B cell (primary cell): Measurements from ENCODE around the gene ANAPC2. TPM values are rescaled to one million over a fixed set of nuclear protein-coding genes. Genes with fewer than 3 reads are reported as not detected.

Experiments
- ATAC-seq: fragments of 200-7000 bp; cut with Tn5 transposase; one replicate; pipeline ENCODE4 v1.10.0; 2021; ENCODE audit warnings: low read depth, mild to moderate bottlenecking, moderate number of reproducible peaks, moderate library complexity
- CTCF ChIA-PET: fragments of 350-600 bp; sonication (Branson Sonifier 250); formaldehyde crosslinking; loops from one replicate; lab custom pipeline; 2021; ENCODE audit warnings: antibody characterized with exemption, inconsistent platforms; lab: Charles Lee
- POLR2A ChIA-PET: fragments of 350-600 bp; sonication (Branson Sonifier 250); formaldehyde crosslinking; loops from one replicate; lab custom pipeline; 2021; ENCODE audit warnings: antibody characterized with exemption; lab: Charles Lee
- DNase-seq: peaks from one replicate; pipeline ENCODE4 v3.0.0; 2013
- H2AFZ ChIP-seq: 2 replicates; pipeline ENCODE4 v1.6.1; 2012; ENCODE audit warnings: mild to moderate bottlenecking, low read depth, low read length; ENCODE audit not compliant: insufficient read depth, poor library complexity, severe bottlenecking
- H3K27ac ChIP-seq, 2 donors: 1 replicate in 1 of 2; 2 replicates in 1 of 2; pipeline ENCODE4 v1.5.1; 2012 to 2013; ENCODE audit warnings: low read length in 2 of 2, mild to moderate bottlenecking in 2 of 2, moderate library complexity in 1 of 2
- H3K27me3 ChIP-seq, 4 experiments: fragments of 200-600 bp in 1 of 4; sonication (generic) in 1 of 4; replicated peaks in 1 of 4; 1 replicate in 2 of 4; 2 replicates in 2 of 4; pipeline versions ENCODE4 v1.6.1 to v1.7.0; 2013 to 2016; ENCODE audit warnings: low read length in 3 of 4, mild to moderate bottlenecking in 2 of 4, mixed read lengths in 1 of 4, moderate library complexity in 1 of 4; ENCODE audit not compliant: insufficient read depth in 4 of 4, control insufficient read depth in 3 of 4; ENCODE audit errors: control extremely low read depth in 1 of 4
- H3K36me3 ChIP-seq, 2 experiments: replicated peaks in 1 of 2; 1 replicate in 1 of 2; 2 replicates in 1 of 2; pipeline versions ENCODE4 v1.6.1 to v1.7.1; 2013; ENCODE audit warnings: low read length in 1 of 2; ENCODE audit not compliant: insufficient read depth in 2 of 2, control insufficient read depth in 1 of 2; ENCODE audit errors: control extremely low read depth in 1 of 2, extremely low read depth in 1 of 2
- H3K4me1 ChIP-seq, 2 donors: fragments of 200-600 bp in 1 of 2; sonication (generic) in 1 of 2; 1 replicate in 1 of 2; 2 replicates in 1 of 2; pipeline versions ENCODE4 v1.5.1 to v1.6.1; 2013 to 2017; ENCODE audit warnings: low read length in 2 of 2; ENCODE audit not compliant: control insufficient read depth in 2 of 2, insufficient read depth in 2 of 2
- H3K4me2 ChIP-seq: replicated peaks from 2 replicates; pipeline ENCODE3; 2012; ENCODE audit warnings: mild to moderate bottlenecking, low read depth, low read length; ENCODE audit not compliant: poor library complexity, severe bottlenecking
- H3K4me3 ChIP-seq, 5 experiments: fragments of 200-600 bp in 1 of 5; sonication (generic) in 1 of 5; 1 replicate in 3 of 5; 2 replicates in 2 of 5; pipeline versions ENCODE4 v1.5.1 to v1.7.0; 2011 to 2016; ENCODE audit warnings: low read length in 4 of 5, mild to moderate bottlenecking in 4 of 5, low read depth in 2 of 5, control low read depth in 1 of 5, moderate library complexity in 1 of 5; ENCODE audit not compliant: insufficient read depth in 1 of 5; ENCODE audit errors: control extremely low read depth in 1 of 5, extremely low read depth in 1 of 5
- H3K79me2 ChIP-seq: fragments of 200-600 bp; sonication (generic); one replicate; pipeline ENCODE4 v1.6.0; 2016; ENCODE audit warnings: low read length; ENCODE audit not compliant: control insufficient read depth, insufficient read depth
- H3K9ac ChIP-seq: fragments of 200-600 bp; sonication (generic); 2 replicates; pipeline ENCODE4 v1.6.1; 2017; ENCODE audit warnings: mild to moderate bottlenecking, low read length, moderate library complexity
- H3K9me3 ChIP-seq, 3 donors: one replicate each; pipeline versions ENCODE4 v1.6.1 to v1.7.1; 2013; ENCODE audit warnings: low read length in 2 of 3; ENCODE audit not compliant: control insufficient read depth in 2 of 3, insufficient read depth in 1 of 3; ENCODE audit errors: control extremely low read depth in 1 of 3
- H4K20me1 ChIP-seq: 2 replicates; pipeline ENCODE4 v1.6.0; 2012; ENCODE audit warnings: mild to moderate bottlenecking, low read length; ENCODE audit not compliant: insufficient read depth, control insufficient read depth, poor library complexity, severe bottlenecking
- H3K27ac Mint-ChIP-seq: one replicate; pipeline ENCODE4 v1.8.0; 2021; ENCODE audit warnings: mixed read lengths
- H3K27me3 Mint-ChIP-seq: one replicate; pipeline ENCODE4 v1.8.0; 2021; ENCODE audit warnings: mixed read lengths
- H3K4me1 Mint-ChIP-seq: one replicate; pipeline ENCODE4 v1.8.0; 2021; ENCODE audit warnings: mixed read lengths
- H3K4me3 Mint-ChIP-seq: one replicate; pipeline ENCODE4 v1.8.0; 2021; ENCODE audit warnings: mixed read lengths
- H3K9me3 Mint-ChIP-seq: one replicate; pipeline ENCODE4 v1.8.0; 2022; ENCODE audit warnings: mixed read lengths; ENCODE audit not compliant: insufficient read depth
- CTCF ChIP-seq: fragments of 200-600 bp; IDR thresholded peaks from one replicate; pipeline ENCODE4 v1.8.0; 2022; ENCODE audit warnings: antibody characterized with exemption, mild to moderate bottlenecking
- EZH2 ChIP-seq: IDR thresholded peaks from 2 replicates; pipeline ENCODE4 v1.6.1; 2012; ENCODE audit warnings: borderline replicate concordance, low read depth, mild to moderate bottlenecking, moderate library complexity, low read length; ENCODE audit not compliant: insufficient read depth, poor library complexity, severe bottlenecking
- WGBS: methylation state at CpG from one replicate; pipeline ENCODE4 v1.1.5; 2013; ENCODE audit warnings: missing lambda C conversion rate; ENCODE audit not compliant: insufficient coverage; 5-methylcytosine and 5-hydroxymethylcytosine counted together
- intact Hi-C: fragments of 100-400 bp; cut with micrococcal nuclease; formaldehyde crosslinking; loops from one replicate; pipeline ENCODE4 v1.10.0; 2022
- polyA plus RNA-seq: library from polyadenylated mRNA; depleted of rRNA; stranded (reverse); fragments of >200 nt; gene quantifications from 2 replicates; pipeline ENCODE4 v1.2.3, GENCODE V29; 2012
- total RNA-seq, 2 donors: library from RNA; stranded (reverse); fragments of 120-200 nt in 1 of 2; gene quantifications; 1 replicate in 1 of 2; 2 replicates in 1 of 2; pipeline versions ENCODE4 v1.2.3 to v1.2.4, GENCODE V29; 2013 to 2022

Gene ANAPC2
- total and polyA plus RNA-seq, 2 donors (not counting 1 experiment from before 2014, with no cell fraction given): 121 to 127 TPM

GRCh38 chr9:137128862-137129455 is 59.4 kb downstream of the ANAPC2 start:
- Histone ChIP-seq H3K4me1 (peaks cover 31 to 35% of the 10 kb centered on the region in 2 donors), H4K20me1 (no peaks in the 10 kb centered on the region), H3K9me3 (peaks cover 0 to 8% (median 0%) of the 10 kb centered on the region in 3 donors), H3K4me3 (peak overlapping the region; percentile 8 to 82 (median 73)), H3K36me3 (no peaks in the 10 kb centered on the region), H3K9ac (peak overlapping the region; percentile 84), H3K4me2 (peak overlapping the region; percentile 94), H2AFZ (peak overlapping the region; percentile 86), H3K27ac (peak overlapping the region; percentile 71 to 93), H3K27me3 (no peaks in the 10 kb centered on the region), H3K79me2 (peaks cover 30% of the 10 kb centered on the region)
- Mint-ChIP-seq H3K27me3 (peaks cover 4% of the 10 kb centered on the region), H3K4me1 (peaks cover 34% of the 10 kb centered on the region), H3K4me3 (peak overlapping the region; percentile 89), H3K27ac (peak overlapping the region; percentile 95), H3K9me3 (no peaks in the 10 kb centered on the region)
- no peak for TF ChIP-seq CTCF
- no peak for TF ChIP-seq EZH2
- POLR2A ChIA-PET: interaction anchor here (0.5 to 3.2 kb wide), 10 partner anchors 23 to 366 kb away, joined by 3 to 21 read pairs (median 4); partner anchors contain the start of genes ANAPC2, SSNA1, TPRN and TUBB4B
- no peak for ATAC-seq
- peak; percentile 66 for DNase-seq
- CTCF ChIA-PET: interaction anchor here (0.9 to 2.6 kb wide), 9 partner anchors 10 to 149 kb away, joined by 3 to 11 read pairs (median 4); partner anchors contain the start of genes MAN1B1, RNF224 and TOR4A
- intact Hi-C loops: loop anchor here (2.0 to 5.0 kb wide), 3 partner anchors 42 to 72 kb away; partner anchors contain the start of genes ANAPC2, MAN1B1, SSNA1 and TPRN
- 20% methylated on average over 37 of the region's 37 CpGs for WGBS
